ENCODE data around the gene CHGA.

The CHGA gene

GRCh38 chr14:92964124-92965109, 41.5 kb downstream of the CHGA start:
- H3K27ac ChIP-seq: no peak overlapping the region
- no peak overlapping the region for H3K4me3 ChIP-seq (ENCODE audit: low read depth, low read length)
- no peak overlapping the region for H3K4me2 ChIP-seq (ENCODE audit: low read length)
- H3K9ac ChIP-seq: no peak overlapping the region
- H3K79me2 ChIP-seq: peaks cover 18% of the 10 kb centered on the region
- TF ChIP-seq, protein P1, sequence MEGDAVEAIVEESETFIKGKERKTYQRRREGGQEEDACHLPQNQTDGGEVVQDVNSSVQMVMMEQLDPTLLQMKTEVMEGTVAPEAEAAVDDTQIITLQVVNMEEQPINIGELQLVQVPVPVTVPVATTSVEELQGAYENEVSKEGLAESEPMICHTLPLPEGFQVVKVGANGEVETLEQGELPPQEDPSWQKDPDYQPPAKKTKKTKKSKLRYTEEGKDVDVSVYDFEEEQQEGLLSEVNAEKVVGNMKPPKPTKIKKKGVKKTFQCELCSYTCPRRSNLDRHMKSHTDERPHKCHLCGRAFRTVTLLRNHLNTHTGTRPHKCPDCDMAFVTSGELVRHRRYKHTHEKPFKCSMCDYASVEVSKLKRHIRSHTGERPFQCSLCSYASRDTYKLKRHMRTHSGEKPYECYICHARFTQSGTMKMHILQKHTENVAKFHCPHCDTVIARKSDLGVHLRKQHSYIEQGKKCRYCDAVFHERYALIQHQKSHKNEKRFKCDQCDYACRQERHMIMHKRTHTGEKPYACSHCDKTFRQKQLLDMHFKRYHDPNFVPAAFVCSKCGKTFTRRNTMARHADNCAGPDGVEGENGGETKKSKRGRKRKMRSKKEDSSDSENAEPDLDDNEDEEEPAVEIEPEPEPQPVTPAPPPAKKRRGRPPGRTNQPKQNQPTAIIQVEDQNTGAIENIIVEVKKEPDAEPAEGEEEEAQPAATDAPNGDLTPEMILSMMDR (IDR thresholded peaks at IDR 0.05): no peak
- H3K36me3 ChIP-seq (ENCODE audit: control insufficient read depth, insufficient read depth, low read length): no peaks in the 10 kb centered on the region
- H2AFZ ChIP-seq: no peak overlapping the region
- no peaks in the 10 kb centered on the region for H3K27me3 ChIP-seq (ENCODE audit: control insufficient read depth, insufficient read depth, low read length)
- peaks cover 5% of the 10 kb centered on the region for H3K4me1 ChIP-seq
- no peaks in the 10 kb centered on the region for H3K9me3 ChIP-seq (ENCODE audit: control insufficient read depth, low read length)

- Histone ChIP-seq H3K4me3 (ENCODE audit: low read depth, low read length) (no peak overlapping the region), H3K36me3 (ENCODE audit: control insufficient read depth, insufficient read depth, low read length) (no peaks in the 10 kb centered on the region), H3K9ac (no peak overlapping the region), H3K27ac (no peak overlapping the region), H3K4me1 (peaks cover 8% of the 10 kb centered on the region), H3K79me2 (peaks cover 22% of the 10 kb centered on the region), H3K27me3 (ENCODE audit: control insufficient read depth, insufficient read depth, low read length) (no peaks in the 10 kb centered on the region), H2AFZ (no peak overlapping the region), H3K9me3 (ENCODE audit: control insufficient read depth, low read length) (no peaks in the 10 kb centered on the region), H3K4me2 (ENCODE audit: low read length) (no peak overlapping the region)
- TF ChIP-seq, protein P1 (IDR thresholded peaks at IDR 0.05): no peak
Observed at GRCh38 chr14:92965281-92965680, 42.3 kb downstream of the CHGA start.

DNA sequence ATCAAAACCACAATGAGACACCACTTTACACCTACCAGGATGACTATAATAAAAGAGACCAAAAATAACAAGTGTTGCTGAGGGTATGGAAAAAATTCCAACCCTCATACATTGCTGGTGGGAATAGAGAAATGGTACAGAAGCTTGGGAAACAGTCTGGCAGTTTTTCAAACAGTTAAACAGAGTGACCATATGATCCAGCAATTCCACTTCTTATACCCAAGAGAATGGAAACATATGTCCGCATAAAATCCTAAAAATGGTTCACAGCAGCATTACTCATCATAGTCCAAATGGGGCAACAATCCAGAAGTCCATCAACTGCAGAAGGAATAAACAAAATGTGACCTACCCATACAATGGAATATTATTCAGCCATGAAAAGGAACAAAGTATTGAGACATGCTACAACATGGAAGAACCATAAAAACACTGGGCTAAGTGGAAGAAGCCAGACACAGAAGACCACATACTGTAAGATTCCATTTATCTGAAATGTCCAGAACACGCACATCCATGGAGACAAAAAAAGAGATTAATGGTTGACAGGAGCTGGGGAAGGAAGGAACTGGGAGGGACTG, 44.5 kb downstream of the CHGA start:
- no peak overlapping the region for H3K4me3 ChIP-seq (ENCODE audit: low read depth, low read length)
- TF ChIP-seq, protein P1 (IDR thresholded peaks at IDR 0.05): no peak
- H3K4me2 ChIP-seq (ENCODE audit: low read length): no peak overlapping the region
- H2AFZ ChIP-seq: no peak overlapping the region
- no peaks in the 10 kb centered on the region for H3K36me3 ChIP-seq (ENCODE audit: control insufficient read depth, insufficient read depth, low read length)
- no peaks in the 10 kb centered on the region for H3K9me3 ChIP-seq (ENCODE audit: control insufficient read depth, low read length)
- H3K27me3 ChIP-seq (ENCODE audit: control insufficient read depth, insufficient read depth, low read length): no peaks in the 10 kb centered on the region
- H3K9ac ChIP-seq: no peak overlapping the region
- H3K27ac ChIP-seq: no peak overlapping the region
- peaks cover 22% of the 10 kb centered on the region for H3K79me2 ChIP-seq
- H3K4me1 ChIP-seq: peaks cover 8% of the 10 kb centered on the region

- H2AFZ ChIP-seq: no peak overlapping the region
- H3K4me3 ChIP-seq (ENCODE audit: low read depth, low read length): no peak overlapping the region
- TF ChIP-seq, protein P1 (IDR thresholded peaks at IDR 0.05): no peak
- no peak overlapping the region for H3K4me2 ChIP-seq (ENCODE audit: low read length)
- H3K4me1 ChIP-seq: peaks cover 8% of the 10 kb centered on the region
- H3K27ac ChIP-seq: no peak overlapping the region
- no peaks in the 10 kb centered on the region for H3K9me3 ChIP-seq (ENCODE audit: control insufficient read depth, low read length)
- H3K27me3 ChIP-seq (ENCODE audit: control insufficient read depth, insufficient read depth, low read length): no peaks in the 10 kb centered on the region
- no peak overlapping the region for H3K9ac ChIP-seq
- H3K79me2 ChIP-seq: peaks cover 25% of the 10 kb centered on the region
- H3K36me3 ChIP-seq (ENCODE audit: control insufficient read depth, insufficient read depth, low read length): no peaks in the 10 kb centered on the region
Observed at GRCh38 chr14:92968291-92969020, 45.5 kb downstream of the CHGA start.

Measured in parathyroid adenoma (tissue), 2 donors.